Hepatic stellate cell (primary cell): ENCODE data around the gene HAPSTR1.
A peak's percentile ranks its signal among the peaks of the same experiment; 100 is the strongest.
"Not testable (repeated sequence)": the region's sequence is repeated elsewhere in the genome, so short reads cannot be mapped to it uniquely, and the experiment has no call there.

Source experiments
- DNase-seq: peaks from one replicate; pipeline ENCODE4 v3.0.0; 2011; ENCODE audit warnings: low spot score

Gene HAPSTR1

GRCh38 chr16:9072806-9073341 is 18.6 kb upstream of the HAPSTR1 start:
- DNase-seq: peak; percentile 70

DNA sequence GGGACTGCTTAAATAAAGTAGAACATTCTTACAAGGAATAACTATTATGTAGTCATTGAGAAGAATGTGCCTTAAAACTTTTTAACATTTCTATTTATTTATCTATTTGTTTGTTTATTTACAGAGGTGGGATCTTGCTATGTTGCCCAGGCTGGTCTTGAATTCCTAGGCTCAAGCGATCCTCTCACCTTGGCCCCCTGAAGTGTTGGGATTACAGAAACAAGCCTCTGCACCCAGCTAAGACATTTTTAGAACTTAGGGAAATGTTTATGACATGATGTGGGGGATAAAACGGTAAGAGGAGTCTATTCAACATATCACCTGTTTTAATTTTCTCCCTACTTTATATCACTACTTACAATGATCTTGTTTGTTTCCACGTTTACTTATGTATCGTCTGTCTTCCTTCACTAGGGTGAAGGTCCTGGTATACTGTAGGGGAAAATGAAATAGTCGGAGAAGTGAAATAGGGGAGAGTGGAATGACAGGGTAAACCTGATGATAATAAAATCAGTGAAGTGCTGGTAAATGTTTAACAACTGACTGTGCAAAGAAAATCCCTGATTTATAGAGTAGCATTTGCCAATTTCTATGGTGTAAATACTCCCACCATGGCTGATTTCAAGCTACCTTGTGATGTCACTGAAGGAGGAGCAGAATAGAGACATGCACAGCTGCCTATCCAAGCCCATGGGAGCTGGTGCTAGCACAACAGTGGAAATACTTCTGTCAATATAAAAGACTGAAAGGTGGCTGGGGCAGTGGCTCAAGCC is 16.0 kb upstream of the HAPSTR1 start:
- no peak for DNase-seq

- DNase-seq: peak; percentile 43
Observed at GRCh38 chr16:9077091-9077809, 14.2 kb upstream of the HAPSTR1 start.

- DNase-seq: peak; percentile 77
Observed at GRCh38 chr16:9078467-9079429, 12.7 kb upstream of the HAPSTR1 start.

DNA sequence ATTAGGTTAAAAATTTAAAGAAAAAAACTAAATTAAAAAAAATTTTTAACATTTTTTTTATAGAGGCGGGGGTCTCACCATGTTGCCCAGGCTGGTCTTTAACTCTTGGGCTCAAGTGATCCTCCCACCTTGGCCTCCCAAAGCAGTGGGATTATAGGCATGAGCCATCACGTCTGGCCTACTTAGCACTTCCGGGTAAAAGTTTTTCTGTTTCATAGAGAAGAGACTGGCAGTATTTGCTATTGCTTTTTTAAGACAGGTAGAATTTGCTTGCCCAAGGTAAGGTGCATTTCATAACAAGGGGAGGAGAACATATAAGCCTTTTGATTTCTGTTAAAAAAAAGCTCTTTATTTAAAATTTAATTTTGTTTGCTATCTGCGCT is 12.0 kb upstream of the HAPSTR1 start:
- DNase-seq: no peak

- DNase-seq: no peak
Observed at GRCh38 chr16:9081158-9081557, 10.3 kb upstream of the HAPSTR1 start.

DNA sequence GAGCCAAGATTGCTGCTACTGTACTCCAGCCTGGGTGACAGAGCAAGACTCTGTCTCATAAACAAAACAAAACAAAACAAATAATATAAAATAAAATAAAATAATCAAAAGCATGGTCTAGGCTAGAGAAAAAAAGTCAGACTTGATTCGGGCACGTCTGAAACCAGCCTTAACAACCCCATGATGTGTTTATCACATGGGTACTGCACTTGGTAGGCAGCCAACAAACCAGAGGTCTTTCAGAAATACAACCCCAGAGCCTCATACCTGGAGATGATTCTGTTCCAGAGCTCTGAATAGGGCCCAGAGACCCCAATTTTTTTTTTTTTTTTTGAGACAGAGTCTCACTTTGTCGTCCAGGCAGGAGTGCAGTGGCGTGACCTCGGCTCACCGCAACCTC is 9.6 kb upstream of the HAPSTR1 start:
- DNase-seq: no peak

- no peak for DNase-seq
Observed at GRCh38 chr16:9082422-9082821, 9.0 kb upstream of the HAPSTR1 start.

DNA sequence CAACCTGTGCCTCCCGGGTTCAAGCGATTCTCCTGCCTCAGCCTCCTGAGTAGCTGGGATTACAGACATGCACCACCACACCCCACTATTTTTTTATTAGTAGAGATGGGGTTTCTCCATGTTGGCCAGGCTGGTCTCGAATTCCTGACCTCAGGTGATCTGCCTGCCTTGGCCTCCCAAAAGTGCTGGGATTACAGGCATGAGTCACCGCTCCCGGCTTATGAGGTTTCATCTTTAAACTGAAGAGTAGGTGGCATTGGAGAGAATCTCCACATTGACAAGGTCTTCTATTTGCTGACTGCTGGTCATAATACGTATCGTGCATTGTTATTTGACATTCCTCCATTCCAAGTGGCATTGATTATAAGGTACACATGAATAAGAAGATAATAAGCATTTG is 3.7 kb upstream of the HAPSTR1 start:
- not testable (repeated sequence) for DNase-seq

DNA sequence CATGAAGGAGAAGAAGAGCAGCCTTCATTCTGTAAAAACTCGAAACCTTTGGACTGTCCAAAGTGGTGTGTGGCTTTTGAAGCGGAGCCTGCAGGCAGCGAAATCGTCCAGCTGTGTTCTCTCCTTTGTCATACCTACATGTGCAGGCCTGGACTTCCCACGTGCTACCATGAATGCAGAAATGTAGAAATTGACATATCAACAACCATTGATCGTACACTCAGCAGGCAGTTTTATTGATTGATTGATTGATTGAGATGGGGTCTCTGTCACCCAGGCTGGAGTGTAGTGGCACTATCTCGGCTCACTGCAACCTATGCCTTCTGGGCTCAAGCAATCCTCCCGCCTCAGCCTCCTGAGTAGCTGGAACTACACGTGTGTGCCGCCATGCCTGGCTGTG is 2.6 kb upstream of the HAPSTR1 start:
- DNase-seq: no peak

- no peak for DNase-seq
Observed at GRCh38 chr16:9089660-9090059, 1.8 kb upstream of the HAPSTR1 start.

DNA sequence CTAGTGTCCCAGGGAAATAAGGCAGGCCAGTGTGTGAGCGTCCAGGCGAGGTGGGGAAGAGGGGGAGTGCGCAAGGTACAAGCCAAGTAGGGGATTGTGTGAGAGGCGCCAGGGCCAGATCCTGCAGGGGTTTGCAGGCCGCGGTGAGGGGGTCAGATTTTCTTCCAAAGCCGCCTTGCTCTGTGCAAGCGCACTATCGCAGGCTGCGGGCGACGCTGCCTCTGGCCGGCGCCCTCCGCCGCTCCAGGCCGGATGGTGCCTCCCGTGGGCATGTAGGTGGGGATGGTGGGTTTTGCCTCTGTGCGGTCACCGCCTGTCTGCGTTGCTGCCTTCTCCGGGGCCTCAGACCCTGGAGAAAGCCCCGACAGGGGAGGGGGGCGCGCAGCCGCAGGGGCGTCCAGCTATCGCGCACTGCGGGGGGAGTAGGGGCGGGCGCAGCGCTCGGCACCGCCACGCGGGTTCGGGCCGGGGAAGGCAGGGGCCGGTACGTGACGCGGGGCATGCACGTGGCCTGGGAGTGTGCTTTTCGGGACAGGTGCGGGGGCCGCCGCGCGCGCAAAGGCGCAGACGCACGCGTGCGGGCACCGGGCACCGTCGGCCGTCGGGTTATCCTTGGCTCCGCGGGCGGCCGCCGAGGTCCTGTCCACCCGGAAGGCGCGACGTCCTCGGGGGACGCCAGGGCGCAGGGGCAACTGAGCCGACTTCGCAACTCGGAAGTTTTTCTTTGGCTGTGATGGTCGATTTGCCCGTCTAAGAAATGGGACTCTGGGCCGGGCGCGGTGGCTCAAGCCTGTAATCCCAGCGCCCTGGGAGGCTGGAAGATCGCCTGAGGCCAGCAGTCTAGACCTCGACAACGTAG is 1.1 kb upstream of the HAPSTR1 start:
- no peak for DNase-seq

DNA sequence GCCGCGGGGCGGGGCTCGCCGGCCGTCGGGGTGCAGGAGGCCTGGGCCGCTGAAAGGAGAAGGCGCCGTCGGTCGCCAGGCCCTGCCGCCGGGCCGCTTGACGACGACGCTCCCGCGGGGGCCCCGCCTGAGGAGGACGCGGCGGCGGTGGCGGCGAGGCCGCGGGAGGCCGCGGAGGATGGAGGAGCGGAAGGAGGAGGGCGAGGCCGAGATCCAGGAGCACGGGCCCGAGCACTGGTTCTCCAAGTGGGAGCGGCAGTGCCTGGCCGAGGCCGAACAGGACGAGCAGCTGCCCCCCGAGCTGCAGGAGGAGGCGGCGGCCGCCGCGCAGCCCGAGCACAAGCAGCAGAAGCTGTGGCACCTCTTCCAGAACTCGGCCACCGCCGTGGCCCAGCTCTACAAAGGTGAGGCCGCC is 430 bp downstream of the HAPSTR1 start:
- DNase-seq: no peak

- DNase-seq: no peak
Observed at GRCh38 chr16:9092282-9092977, 986 bp downstream of the HAPSTR1 start.

DNA sequence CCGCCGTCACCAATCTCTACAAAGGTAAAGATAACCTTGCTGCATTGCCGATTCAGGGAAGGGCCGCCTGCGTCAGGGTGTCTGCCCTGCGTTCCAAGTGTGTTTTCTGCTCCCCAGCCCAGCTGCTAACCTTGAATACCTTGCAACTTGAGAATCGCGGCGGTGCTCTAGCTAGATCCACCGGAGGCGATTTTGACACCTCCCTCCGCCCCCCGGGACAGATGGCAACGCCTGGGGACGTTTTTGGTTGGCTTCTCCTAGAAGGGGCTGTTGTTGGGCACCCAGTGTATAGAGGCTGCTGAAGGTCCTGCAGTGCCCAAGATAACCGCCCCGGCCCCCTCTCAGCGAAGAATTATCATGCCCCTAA is 1.5 kb downstream of the HAPSTR1 start:
- DNase-seq: no peak

DNA sequence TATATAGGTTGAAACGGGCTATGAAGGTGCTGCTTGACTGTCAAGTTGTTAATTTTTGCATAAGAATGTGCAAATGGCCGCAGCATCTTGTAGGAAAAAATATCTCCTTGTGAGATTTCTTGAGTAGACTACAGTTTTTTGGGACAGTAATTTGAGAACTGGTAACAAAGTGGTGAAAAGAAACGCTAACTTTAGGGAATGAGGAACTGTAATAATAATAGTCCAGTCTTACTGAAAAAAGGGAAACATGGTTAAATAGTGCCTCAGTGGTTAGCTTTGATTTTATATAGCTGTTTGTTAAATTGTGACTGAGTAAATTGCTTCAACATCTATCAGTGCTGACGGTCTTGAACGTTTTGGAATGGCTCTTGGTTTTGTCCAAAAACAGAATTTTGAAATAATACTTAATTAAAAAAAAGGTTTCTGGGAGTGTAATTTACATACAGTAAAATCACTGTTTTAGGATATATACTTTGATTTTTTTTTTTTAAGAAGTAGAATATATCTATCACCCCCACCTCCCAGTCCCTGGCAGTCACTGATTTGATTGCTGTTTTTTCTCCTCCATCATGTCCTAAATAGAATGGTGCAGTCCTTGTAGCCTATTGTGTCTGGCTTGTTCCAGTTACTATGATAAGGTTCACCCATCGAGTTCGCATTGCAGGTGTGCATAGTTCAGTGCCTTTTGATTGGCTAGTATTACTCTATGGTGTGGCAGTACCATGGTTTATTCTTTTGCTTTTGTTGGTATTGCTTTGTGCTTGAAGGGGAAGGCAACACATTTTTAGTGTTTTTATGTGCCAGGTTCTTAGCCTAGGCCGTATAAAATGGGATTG is 2.8 kb downstream of the HAPSTR1 start:
- no peak for DNase-seq

GRCh38 chr16:9095171-9095570 is 3.7 kb downstream of the HAPSTR1 start:
- no peak for DNase-seq

- no peak for DNase-seq
Observed at GRCh38 chr16:9095656-9096397, 4.4 kb downstream of the HAPSTR1 start.

DNA sequence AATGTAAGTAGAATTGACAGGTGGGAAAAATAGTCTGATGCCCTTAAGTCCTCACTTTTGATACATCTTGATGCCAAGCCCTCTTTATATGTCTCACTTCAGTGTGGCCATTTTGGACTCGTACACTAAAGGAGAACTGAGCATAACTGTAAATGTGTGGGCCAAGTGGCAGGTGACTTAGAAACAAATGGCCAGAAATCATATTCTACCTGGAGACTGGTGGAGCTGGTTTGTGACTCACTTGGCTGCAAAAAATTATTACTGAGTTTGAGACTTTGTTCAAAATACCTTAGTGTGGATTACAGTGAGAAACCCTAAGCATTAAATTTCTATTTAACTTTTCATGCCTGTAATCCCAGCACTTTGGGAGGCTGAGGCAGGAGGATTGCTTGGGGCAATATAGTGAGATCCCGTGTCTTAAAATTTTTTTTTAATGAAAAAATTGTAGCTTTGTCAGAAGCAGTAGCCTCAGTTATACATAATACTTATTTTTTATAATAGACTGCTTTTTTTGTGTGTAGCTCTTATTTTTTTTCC is 5.0 kb downstream of the HAPSTR1 start:
- no peak for DNase-seq
